IMR-90 (cell line): Measurements from ENCODE around the gene ACSL1.

Experiments
- CEBPB ChIP-seq: IDR thresholded peaks from 2 replicates; pipeline ENCODE4 v1.6.1; 2012; ENCODE audit warnings: low read depth, low read length, improper control_type of control experiment
- CHD1 ChIP-seq: IDR thresholded peaks from 2 replicates; pipeline ENCODE4 v1.6.1; 2012; ENCODE audit warnings: low read depth, low read length, improper control_type of control experiment
- ELK1 ChIP-seq: fragments of 150-350 bp; IDR thresholded peaks from 2 replicates; pipeline ENCODE4 v1.6.1; 2016; ENCODE audit warnings: low read depth, mild to moderate bottlenecking, low read length, moderate library complexity, borderline replicate concordance
- FOS ChIP-seq: fragments of 150-350 bp; IDR thresholded peaks from 2 replicates; pipeline ENCODE4 v1.6.1; 2016; ENCODE audit warnings: low read depth, low read length
- MAFK ChIP-seq: IDR thresholded peaks from 2 replicates; pipeline ENCODE4 v1.6.1; 2012; ENCODE audit warnings: low read depth, low read length, improper control_type of control experiment
- MAZ ChIP-seq: IDR thresholded peaks from 2 replicates; pipeline ENCODE4 v1.6.1; 2012; ENCODE audit warnings: low read depth, mild to moderate bottlenecking, low read length, improper control_type of control experiment, moderate library complexity, borderline replicate concordance
- MXI1 ChIP-seq: IDR thresholded peaks from 2 replicates; pipeline ENCODE4 v1.6.1; 2012; ENCODE audit warnings: low read depth, mild to moderate bottlenecking, low read length, moderate library complexity, borderline replicate concordance
- POLR2A ChIP-seq: IDR thresholded peaks from 2 replicates; pipeline ENCODE4 v1.6.1; 2012; ENCODE audit warnings: mild to moderate bottlenecking, low read depth, low read length
- RAD21 ChIP-seq: IDR thresholded peaks from 2 replicates; pipeline ENCODE4 v1.6.1; 2012; ENCODE audit warnings: low read length, improper control_type of control experiment
- SMC3 ChIP-seq: fragments of 150-350 bp; IDR thresholded peaks from 2 replicates; pipeline ENCODE4 v1.6.1; 2016; ENCODE audit warnings: low read depth, mild to moderate bottlenecking, antibody characterized with exemption, low read length, moderate library complexity
- USF2 ChIP-seq: fragments of 150-350 bp; IDR thresholded peaks from 2 replicates; pipeline ENCODE4 v1.6.1; 2017; ENCODE audit warnings: mild to moderate bottlenecking, antibody characterized with exemption, low read length, low read depth
- TF ChIP-seq, protein P1 (sequence below): conservative IDR thresholded peaks from 2 replicates; pipeline ENCODE4 v1.5.1; 2012; ENCODE audit warnings: mild to moderate bottlenecking, low read depth, low read length, improper control_type of control experiment

- TF ChIP-seq, protein P1, sequence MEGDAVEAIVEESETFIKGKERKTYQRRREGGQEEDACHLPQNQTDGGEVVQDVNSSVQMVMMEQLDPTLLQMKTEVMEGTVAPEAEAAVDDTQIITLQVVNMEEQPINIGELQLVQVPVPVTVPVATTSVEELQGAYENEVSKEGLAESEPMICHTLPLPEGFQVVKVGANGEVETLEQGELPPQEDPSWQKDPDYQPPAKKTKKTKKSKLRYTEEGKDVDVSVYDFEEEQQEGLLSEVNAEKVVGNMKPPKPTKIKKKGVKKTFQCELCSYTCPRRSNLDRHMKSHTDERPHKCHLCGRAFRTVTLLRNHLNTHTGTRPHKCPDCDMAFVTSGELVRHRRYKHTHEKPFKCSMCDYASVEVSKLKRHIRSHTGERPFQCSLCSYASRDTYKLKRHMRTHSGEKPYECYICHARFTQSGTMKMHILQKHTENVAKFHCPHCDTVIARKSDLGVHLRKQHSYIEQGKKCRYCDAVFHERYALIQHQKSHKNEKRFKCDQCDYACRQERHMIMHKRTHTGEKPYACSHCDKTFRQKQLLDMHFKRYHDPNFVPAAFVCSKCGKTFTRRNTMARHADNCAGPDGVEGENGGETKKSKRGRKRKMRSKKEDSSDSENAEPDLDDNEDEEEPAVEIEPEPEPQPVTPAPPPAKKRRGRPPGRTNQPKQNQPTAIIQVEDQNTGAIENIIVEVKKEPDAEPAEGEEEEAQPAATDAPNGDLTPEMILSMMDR: no peak
- TF ChIP-seq POLR2A (no peak), CHD1 (no peak), SMC3 (no peak), CEBPB (no peak), RAD21 (no peak), FOS (no peak), USF2 (no peak), MAZ (no peak), MXI1 (no peak), MAFK (no peak), ELK1 (no peak)
Observed at GRCh38 chr4:184785813-184786212, 40.0 kb downstream of the ACSL1 start.
